HG03460 (cell line): ENCODE measurements around the gene FRYL.
"Not testable (repeated sequence)": the region's sequence is repeated elsewhere in the genome, so short reads cannot be mapped to it uniquely, and the experiment has no call there.

ENCODE experiments used
- ATAC-seq: cut with Tn5 transposase; IDR thresholded peaks from one replicate; pipeline ENCODE4 v1.9.1; 2021; ENCODE audit not compliant: unreplicated experiment

FRYL gene

DNA sequence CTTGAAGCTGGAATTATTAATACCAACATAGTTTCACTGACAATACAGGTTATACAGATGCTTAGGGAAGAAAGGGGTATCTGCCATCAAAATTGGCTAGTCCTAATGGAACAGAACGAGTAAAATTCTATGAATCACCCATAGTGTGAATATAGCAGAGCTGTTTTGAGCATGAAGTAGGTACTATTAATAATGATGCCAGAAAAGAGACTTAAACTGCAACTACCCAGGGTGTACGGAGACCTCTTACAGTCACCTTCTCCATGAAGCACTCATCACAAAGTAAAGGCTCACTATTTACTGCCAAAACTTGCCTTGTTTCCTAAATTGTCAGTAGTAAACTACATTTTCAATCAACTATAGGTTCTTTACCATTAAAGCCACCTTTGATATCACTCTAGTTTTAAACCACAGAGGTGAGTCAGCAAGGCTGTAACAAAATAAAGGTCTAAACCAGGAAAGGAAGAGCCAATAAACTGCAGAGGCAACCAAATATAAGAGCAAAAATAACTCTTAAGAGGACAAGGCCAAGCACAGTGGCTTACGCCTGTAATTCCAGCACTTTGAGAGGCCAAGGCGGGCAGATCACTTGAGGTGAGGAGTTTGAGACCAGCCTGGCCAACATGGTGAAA lies 114.4 kb downstream of the FRYL start:
- ATAC-seq: no peak

DNA sequence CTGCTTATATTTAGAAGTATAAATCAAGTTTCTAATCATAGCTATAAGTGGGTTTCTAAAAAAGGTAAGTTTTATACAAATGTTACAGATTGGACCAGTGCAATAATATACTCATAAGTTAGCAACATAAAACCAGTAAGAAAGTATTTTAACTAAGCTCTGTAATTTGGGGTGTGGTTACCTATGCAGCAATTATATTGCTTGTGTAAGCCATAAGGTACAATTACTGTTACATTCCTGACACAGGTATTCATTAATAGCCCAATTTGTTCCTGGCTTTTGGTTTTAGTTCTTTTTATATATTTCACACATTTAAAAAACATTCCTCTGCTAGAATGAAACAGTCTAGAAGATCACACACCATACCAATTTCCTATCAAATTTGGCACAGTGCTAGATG lies 115.1 kb downstream of the FRYL start:
- no peak for ATAC-seq

DNA sequence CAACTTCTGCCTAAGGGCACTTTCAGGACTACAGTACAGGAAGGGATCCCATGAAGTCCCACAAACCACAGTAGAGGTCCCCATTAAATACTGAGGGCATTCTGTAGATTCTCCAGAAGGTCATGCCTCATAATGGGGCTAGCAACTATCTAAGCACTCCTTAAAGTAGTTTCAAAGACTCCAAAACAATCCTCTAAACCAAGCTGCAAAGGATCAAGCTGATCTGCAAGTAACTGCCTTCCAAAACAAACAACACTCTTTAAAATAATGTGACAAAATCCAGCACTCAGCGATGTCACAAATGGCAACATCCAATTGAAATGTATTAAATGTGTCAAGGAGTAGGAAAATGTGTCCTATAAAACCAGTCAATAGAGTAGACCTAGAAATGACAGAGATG lies 118.7 kb downstream of the FRYL start:
- no peak for ATAC-seq

DNA sequence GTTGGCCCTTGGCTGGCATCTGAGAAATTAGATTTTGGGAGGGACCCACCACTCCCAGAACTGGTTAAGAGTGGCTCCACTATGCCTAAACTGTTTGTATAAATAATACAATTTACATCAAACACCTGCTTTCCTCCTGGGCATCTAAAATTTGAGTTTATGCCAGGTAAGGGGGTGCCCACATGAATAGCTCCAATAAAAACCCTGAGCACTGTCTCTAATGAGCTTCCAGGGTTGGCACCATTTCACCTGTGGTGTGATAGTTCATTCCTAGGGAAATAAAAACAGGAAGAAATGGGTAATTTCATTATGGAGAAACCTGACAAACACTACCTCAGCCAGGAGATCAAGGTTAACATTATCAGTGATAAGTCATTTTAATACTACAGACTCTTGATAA lies 119.7 kb downstream of the FRYL start:
- no peak for ATAC-seq

DNA sequence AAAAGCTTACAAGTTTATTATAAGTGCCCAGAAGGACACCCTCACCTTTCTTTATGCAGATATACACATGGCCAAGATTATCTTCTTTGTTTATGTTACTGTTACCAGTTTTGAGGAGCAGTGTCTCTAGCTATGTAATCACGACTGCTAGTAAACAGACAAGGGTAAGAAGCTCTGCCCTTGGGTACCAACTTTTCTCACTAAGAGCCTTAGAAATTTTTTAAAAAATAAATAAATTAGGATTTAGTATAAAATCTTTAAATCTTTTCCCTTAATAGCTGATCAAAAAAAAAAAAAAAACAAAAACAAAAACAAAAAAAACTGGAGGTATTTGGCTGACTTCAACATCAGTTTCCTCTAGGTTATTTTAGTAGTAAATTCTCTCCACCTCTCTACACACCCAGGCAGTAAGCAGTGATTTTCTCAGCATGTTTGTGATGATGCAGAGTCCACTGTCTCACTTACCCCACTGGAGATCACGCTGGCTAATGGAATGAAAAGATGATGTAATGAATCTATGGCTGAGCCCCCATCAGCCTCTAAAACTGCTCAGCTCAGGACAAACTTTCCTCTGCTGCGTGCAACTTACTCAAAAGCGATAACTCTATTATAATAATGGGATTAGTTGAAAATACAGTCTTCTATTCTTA lies 125.9 kb downstream of the FRYL start:
- ATAC-seq: no peak

DNA sequence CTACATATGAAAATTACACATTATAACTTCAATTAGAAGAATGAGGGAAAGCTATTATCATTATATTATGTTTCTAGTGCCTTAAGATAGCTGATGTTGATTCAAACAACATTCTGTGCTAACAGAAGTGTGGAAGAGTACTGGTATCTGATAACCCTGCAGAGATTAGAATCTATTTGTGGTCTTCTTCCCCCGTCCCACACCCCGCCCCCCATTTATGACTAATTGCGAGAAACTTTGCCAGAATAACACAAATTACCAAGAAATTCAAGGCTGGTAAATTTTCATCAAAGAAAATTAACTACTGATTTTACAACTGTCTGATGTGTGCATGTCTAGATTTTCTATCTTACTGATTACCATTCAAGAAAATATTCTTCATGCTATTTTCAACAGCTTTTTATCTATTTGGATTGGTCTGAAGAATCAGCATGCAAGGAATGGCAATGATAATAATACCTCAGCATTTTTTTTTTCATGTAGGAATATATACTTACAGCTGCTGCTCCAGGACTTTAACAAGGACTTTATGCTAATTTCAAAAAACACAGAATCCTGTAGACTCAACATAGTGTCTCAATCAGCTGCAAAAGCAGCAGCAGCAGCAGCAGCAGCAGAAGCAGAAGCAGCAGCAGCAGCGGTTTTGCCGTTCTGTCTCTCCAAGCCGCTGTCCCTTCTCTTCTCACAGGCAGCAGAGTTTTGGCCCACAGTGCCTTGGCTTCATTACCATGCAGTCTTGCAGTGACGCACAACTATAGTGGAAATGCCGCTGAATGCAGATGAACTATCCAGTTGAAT lies 126.7 kb downstream of the FRYL start:
- no peak for ATAC-seq

GRCh38 chr4:48651914-48652313 lies 128.2 kb downstream of the FRYL start:
- no peak for ATAC-seq

GRCh38 chr4:48649505-48649904 lies 130.6 kb downstream of the FRYL start:
- ATAC-seq: no peak

DNA sequence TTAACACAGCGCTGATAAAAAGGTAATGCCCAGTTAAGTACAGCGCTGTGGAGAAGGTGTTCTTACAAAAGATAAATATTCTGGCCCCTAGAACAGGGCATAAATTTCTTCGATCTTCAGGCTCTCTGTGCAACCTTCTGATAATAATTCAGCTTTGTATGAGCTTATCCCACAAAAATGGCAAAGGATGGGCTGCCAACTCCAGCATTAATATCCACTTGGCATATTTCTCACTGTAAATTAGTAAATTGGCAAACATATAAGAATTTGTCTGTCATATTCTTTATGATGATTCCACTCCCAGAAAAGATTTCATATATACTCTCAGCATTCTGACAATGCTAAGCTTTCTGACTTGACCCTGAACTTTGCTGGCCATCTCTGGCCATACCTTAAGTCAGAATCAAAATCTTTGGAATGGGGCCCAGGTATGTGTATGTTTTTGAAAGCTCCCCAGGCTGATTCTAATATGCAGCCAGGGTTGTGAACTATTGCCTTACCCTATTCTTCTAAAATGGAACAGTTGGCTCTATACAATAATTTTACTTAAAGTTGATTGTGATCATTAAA lies 134.8 kb downstream of the FRYL start:
- ATAC-seq: no peak

DNA sequence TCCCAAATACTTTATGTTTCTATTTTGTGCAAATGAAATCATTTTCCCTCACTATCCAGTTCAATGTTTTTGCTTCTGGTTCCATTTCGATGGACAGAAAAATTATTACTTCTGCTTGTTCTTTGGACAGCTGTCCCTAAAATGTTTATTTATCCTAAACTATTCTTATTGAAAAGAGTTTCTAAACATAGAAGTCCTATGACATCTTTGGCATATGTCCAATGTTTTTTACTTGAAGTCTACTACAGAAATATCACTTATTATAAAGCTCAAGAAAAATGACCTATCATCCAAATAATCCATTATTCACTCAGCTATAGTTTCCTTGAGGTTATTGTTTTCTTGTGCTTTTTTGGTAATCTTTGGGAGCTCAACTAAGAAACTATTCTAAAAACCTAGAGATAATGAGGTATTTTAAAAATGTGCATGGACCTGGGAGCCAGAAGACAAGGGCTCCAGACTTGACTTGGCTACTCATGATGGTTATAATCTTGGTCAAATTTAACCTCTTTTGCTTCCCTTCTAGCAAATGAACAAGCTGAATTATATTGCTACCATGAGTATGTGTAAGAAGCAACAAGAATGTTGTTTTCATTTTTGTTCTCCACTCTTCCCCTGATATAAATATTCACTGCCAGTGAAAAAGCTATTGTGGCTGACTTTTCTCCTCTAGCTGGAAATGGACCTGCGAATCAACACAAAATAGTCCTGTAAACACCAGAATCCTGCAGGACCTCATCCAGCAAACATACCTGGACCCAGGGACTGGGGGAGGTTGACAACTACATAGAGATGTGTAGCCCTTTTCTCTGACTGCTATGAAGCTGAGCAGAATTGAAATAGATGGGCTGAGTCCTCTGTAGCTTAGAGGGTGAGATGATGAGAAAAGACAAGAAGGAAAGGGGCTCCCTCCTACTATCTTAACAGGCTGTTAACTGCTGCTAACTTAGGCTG lies 137.4 kb downstream of the FRYL start:
- ATAC-seq: no peak

DNA sequence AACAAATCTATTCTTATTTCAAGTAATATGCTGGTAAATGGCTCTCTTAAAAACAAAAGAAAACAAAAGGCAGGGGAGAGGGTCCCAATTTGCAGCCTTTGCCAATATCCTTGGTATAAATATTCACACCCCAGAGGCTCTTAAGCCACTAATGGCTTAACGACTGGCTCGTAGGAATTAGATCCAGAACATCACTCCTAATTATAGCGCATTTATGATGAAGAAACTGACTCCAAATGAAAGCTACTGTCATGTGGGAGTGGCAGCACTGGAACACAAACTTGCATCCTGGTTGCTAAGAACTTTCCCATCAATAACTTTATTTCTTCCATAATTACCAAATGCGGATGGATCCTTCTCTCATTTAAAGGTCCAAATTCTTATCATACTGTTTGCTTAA lies 138.7 kb downstream of the FRYL start:
- ATAC-seq: no peak

GRCh38 chr4:48640699-48641098 lies 139.4 kb downstream of the FRYL start:
- ATAC-seq: no peak

DNA sequence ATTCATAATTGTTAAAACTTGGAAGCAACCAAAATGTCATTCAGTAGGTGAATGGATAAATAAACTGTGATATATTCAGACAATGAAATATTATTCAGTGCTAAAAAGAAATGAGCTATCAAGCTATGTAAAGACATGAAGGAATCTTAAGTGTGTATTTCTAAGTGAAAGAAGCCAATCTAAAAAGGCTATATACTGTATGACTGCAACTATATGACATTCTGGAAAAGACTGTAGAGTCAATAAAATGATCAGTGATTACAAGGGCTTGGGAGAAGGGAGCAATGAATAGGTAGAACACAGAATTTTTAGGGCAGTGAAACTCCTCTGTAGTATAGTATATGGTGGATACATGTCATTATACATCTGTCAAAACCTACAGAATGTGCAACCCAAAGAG lies 139.9 kb downstream of the FRYL start:
- ATAC-seq: no peak

GRCh38 chr4:48639807-48640206 lies 140.3 kb downstream of the FRYL start:
- no peak for ATAC-seq

- not testable (repeated sequence) for ATAC-seq
Observed at GRCh38 chr4:48638586-48638985, 141.5 kb downstream of the FRYL start.

GRCh38 chr4:48636911-48637310 lies 143.2 kb downstream of the FRYL start:
- ATAC-seq: no peak

DNA sequence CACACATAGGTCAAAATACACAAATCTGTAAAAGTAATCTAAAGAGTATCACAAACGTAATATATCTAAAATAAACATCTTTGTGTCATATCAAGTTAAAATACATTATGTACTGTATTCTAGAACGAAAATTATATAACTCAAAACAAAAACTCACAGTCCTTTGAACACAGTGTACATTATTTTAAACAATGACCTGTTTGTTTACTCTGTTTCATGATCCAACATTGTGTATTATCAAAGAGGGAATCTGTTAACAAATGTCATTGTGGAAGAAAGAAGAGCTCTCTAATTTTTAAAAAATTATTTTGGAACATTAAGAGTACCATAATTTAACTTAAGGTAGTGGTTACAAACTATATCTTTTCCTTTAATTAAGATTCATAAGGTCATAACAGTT lies 144.1 kb downstream of the FRYL start:
- no peak for ATAC-seq

GRCh38 chr4:48635310-48635709 lies 144.8 kb downstream of the FRYL start:
- ATAC-seq: no peak

GRCh38 chr4:48634688-48635308 lies 145.3 kb downstream of the FRYL start:
- ATAC-seq: no peak

- ATAC-seq: no peak
Observed at GRCh38 chr4:48633657-48634056, 146.4 kb downstream of the FRYL start.
